ENCODE measurements around the gene CCDC33.

CCDC33 gene

DNA sequence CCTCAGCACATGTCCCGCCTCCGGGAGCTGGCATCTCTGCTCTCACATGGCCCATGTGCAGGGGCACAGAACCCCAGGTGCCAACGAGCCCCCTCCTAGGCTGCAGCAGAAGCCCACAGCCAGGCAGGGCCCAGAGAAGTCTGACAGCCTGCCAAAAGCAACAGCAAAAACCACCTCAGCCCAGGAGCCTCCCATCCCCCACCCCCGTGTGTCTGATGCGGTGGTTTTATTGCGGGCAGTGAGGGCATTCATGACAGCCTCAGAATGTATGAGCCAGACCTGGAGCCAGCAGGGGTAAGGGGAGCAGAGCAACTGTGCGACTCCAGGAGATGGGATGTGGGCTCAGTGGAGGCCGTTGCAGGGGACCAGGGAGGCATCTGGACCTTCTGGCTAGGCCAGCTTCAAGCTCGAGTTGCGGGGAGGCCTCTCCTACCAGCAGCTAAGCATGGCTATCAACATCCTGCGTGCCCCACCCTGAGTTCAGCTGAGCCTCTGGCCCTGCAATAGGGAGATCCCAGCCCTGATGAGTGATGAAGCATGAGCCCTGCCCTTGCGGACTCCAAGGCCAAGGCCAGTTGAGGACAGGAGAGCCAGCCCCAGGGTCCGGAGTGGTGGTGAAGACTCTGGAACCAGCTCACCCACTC, 78.8 kb downstream of the CCDC33 start:
- no peak for DNase-seq

DNA sequence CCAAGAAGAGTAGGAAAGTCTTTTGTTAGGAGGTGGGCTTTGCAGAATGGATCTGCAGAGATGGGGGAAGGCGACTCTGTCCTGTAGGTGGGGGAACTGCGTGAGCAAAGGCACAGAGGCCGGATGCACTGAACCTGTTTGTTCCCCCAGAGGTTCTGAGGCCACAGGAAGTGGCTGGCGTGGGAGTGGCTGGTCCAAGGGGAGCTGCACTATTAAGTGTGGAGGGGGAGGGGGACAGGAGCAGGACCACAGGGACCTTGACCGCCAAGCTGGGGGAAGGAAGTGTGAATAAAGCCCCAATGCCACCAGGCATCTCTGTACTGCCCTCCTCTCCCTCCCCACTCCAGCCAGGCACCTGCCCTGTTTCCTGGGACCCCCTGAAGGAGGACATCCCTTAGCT, 79.5 kb downstream of the CCDC33 start:
- no peak for DNase-seq

GRCh38 chr15:74316141-74316540, 80.0 kb downstream of the CCDC33 start:
- DNase-seq, result no peak

GRCh38 chr15:74317820-74318375, 81.8 kb downstream of the CCDC33 start:
- no peak for DNase-seq

DNA sequence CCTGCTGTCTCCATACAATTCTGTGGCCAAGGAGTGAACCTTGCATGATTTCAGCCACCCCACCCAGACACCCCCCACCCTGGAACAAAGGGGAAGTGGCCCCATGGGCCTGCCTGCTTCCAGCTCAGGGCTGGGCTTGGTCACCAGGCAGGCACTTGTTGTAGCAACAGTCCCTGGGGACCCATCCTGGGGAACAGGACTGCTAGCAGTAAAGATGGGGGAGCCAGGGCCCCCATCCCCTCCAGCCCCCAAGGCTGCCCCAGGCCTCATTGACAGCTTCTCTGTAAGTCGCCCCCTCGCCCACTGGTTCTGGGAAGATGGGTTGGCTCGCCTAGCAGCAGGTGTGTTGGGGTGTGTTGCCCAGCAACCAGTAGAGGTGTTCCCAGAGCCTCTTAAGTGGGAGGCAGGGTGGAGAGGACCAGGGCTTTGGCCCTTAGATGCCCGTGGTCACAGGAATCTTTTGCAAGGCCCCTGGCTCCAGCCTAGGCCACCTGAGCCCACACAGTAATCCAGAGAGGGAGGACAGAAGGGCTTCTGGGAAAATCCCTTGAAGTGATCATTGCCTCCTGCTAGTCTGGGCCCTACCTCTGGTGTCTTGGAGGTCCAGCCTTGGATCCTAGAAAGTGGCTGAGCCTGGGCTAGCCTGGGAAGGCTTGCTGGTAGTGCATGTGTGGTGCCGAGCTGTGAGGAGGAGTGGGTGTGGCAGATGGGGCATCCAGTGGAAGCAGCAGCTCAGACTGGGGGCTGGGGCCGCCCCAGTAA, 82.4 kb downstream of the CCDC33 start:
- no peak for DNase-seq

GRCh38 chr15:74319138-74319460, 83.0 kb downstream of the CCDC33 start:
- no peak for DNase-seq

DNA sequence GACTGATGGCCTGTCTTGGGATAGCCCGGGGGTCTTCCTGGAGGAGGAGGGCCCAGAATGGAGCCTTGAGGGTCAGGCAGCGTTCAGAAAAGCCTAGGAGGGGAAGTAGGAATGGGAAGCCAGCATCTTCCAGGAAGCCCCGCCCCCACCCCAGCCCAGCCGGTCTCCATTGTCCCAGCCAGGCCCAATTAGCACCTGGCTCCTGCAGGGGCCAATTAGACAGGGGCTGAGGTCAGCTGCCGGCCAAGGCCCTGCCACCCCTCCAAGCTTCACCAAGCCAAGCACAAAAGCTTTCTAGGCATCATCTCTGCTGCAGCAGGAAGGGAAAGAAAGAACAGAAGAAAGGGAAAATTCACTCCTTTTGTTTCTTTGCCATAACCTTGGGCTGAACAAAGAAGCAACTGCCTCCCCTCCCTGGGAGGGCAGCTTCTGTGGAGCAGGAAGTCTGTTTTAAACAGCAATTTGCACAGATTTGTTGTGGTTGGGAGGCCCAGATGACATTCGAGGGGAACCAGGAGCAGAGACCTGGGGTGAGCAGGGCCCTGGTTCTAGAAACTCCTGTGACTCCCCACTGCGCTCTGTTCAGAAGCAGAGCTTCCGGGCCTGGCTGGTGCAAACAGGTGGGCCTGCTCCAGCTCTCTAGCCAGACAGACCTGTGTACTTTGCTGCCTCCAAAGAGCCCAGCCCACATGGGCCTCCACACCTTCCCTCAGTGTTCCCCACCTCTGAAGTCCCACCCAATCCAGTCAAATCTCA, 83.6 kb downstream of the CCDC33 start:
- DNase-seq, result peak in 1 of 4 experiments; percentile 28

GRCh38 chr15:74320352-74321247, 84.5 kb downstream of the CCDC33 start:
- DNase-seq, result peak; percentile 19 to 56 (median 41)

- peak; percentile 59 to 75 (median 68) for DNase-seq
These were observed 86.5 kb downstream of the CCDC33 start for GRCh38 chr15:74322558-74323180.

DNA sequence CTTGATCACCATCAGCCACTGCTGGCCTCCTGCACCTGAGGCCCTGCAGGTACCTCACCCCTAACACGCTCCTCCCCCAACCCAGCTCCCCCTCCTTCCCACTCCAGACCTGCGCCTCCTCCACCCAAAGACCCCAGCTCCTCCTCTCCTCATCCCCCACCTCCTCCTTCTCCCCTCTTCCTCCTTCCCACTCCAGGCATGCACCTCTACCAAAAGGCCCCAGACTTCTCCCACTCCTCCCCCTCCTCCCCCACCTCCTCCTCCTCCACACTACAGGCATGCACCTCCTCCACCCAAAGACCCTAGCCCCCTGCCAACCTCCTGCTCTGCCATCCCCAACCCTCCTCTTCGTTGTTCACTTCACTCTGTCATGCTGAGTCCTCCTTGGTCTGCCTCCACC, 88.6 kb downstream of the CCDC33 start:
- DNase-seq, result no peak

GRCh38 chr15:74326746-74327145, 90.6 kb downstream of the CCDC33 start:
- DNase-seq, result no peak

DNA sequence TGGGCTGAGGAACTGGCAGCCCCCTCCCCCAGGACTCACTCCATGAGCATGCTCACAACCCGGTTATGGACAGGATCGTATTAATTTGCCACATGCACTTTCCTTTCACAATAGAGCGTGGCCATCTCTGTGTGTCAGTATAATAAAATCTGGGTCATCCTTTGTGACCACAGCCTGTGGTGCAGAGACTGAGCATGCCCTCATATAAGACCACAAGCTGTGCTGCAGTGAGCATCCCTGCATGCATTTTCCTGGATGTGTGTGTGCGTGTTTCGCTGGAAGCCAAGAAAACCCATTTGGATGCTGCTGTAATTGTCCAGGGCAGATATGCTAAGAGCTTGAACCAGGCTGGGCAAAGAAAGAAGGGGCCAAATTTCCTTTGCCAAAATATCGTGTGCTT, 91.6 kb downstream of the CCDC33 start:
- DNase-seq, result no peak

DNA sequence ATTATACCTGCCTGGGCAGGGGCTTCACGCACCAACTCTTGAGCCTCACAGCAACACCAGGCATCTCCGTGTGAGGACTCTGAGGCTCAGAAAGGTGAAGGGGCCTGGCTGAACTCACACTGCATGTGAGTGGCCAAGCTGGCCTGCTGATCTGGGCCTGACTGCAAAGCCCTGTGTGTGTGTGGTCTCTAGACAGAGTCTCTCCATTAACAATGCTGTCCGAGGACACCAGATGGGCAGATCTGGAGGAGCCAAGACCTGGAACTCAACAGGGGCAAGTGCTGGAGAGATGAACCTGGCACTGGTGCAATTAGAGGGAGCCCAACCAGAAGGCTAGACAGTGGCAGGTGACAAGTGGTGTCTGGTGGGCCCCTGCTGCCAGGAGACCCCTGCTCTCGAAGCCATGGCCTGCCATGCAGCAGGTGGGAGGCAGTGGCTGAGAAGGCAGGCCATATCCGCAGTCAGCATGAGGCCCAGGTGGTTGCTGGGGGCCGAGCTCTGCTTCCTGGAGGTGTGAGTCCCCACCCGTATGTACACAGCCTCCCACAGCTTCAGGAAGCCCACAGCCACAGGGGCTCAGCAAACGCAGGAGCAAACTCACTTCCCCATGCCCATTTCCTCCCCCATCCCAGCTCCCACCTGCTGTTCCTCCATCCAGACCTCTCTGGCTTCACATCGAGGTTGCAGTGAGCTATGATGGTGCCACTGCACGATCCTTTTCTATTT, 92.4 kb downstream of the CCDC33 start:
- no peak for DNase-seq

- DNase-seq, result no peak
These were observed 94.8 kb downstream of the CCDC33 start for GRCh38 chr15:74330861-74331408.

DNA sequence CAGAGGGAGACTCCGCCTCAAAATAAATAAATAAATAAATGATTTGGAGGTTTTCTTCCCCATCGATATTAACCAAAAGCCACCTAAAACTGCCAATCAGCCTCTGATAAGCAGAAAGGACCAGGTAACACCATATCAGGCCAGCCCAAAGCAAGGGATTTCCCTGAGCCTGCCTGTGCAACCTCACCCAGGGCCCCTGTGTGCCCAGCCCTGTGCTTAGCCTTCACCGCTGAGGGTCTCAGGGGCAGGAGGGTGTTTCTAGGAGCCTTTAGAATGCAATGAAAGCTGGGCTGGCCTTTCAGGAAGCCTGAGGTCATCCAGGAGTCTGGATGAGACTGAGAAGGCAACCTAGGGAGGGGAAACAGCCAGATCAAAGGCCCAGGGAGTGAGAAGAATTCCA, 95.9 kb downstream of the CCDC33 start:
- no peak for DNase-seq

- no peak for DNase-seq
These were observed 96.5 kb downstream of the CCDC33 start for GRCh38 chr15:74332611-74333010.

DNA sequence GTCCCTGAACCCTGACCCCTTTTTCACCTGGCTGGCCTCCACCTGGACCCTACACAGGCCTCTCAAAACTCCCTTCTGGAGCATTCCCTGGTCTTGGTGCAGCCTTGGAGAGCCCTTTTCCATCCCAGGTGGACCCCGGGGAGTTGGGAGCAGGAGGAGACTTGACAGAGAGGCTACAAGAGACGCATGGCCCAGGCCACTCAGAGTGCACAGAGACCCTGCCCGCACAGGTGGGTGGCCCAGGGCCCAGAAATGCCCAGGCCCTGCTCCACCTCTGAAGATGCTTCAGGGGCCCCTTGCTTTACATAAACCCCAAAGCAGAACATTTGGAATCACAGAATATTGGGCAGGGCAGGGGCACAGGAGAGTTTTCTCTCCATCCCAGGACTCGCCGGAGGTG, 97.0 kb downstream of the CCDC33 start:
- no peak for DNase-seq

- no peak for DNase-seq
These were observed 97.5 kb downstream of the CCDC33 start for GRCh38 chr15:74333662-74334061.

- DNase-seq, result no peak
These were observed 98.0 kb downstream of the CCDC33 start for GRCh38 chr15:74334127-74334526.

DNA sequence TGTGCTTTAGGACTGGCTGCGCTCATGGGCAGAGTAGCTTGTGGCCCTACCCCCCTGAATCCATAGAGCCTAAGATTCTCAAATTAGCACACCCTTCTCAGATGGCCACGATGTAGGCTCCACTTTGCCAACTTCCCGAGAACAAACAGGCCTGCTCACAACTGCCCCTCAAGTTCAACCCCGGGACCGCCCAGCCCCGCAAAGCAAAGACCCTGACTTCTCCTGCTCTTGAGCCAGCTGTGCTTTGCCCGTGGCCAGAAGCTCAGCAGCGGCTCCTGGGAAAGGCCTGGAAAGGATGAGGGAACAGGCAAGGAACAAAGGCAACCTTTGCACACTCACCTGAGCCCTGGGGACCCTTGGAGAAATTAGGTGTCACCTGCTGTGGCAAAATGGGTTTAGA, 99.3 kb downstream of the CCDC33 start:
- no peak for DNase-seq
